ENCODE data around the gene PRKN. TPM values are rescaled to one million over a fixed set of nuclear protein-coding genes. Genes with fewer than 3 reads are reported as not detected.

Gene PRKN
- total and polyA plus RNA-seq, 2 experiments from 2014 or later: 0.10 to 0.84 TPM

GRCh38 chr6:162713974-162714780 lies 13.4 kb downstream of the PRKN start:
- no peaks in the 10 kb centered on the region for H3K27me3 ChIP-seq (ENCODE audit: insufficient read depth)
- H3K4me1 Mint-ChIP-seq: peaks cover 20% of the 10 kb centered on the region
- H3K27ac Mint-ChIP-seq: peak overlapping the region; percentile 79; the same call in 1 of the 2 replicates

More at GRCh38 chr6:162713974-162714780, 13.4 kb downstream of the PRKN start:
- H3K4me3 Mint-ChIP-seq: no peak overlapping the region
- Histone ChIP-seq H3K36me3 (ENCODE audit: insufficient read depth) (0 out of 2 replicates have a peak, but pooled peaks cover 2% of the 10 kb centered on the region), H3K9me2 (ENCODE audit: insufficient read depth) (no peaks in the 10 kb centered on the region), H3K4me1 (ENCODE audit: insufficient read depth) (peaks cover 19% of the 10 kb centered on the region), H3K27ac (ENCODE audit: low read depth) (peak overlapping the region; percentile 18; the same call in 1 of the 2 replicates), H4K20me1 (replicated peaks; ENCODE audit: insufficient read depth) (no peaks in the 10 kb centered on the region), H2AFZ (peak overlapping the region; percentile 9; the same call in 1 of the 2 replicates), H3K4me2 (no peak overlapping the region), H3K4me3 (no peak overlapping the region), H3F3A (replicated peaks; ENCODE audit: low read depth) (no peaks in the 10 kb centered on the region), H3K79me2 (replicated peaks; ENCODE audit: insufficient read depth) (no peaks in the 10 kb centered on the region)
- H3K36me3 Mint-ChIP-seq (ENCODE audit: low read depth): peaks cover 8% of the 10 kb centered on the region; the same call in 2 of the 3 replicates
- no peak for TF ChIP-seq EZH2phosphoT487 (IDR thresholded peaks at IDR 0.05; ENCODE audit: unreplicated experiment)
- TF ChIP-seq POLR2AphosphoS5 (IDR thresholded peaks at IDR 0.05; ENCODE audit: low read depth): no peak
- no peak for TF ChIP-seq ZNF331 (CRISPR knock-in tag; IDR thresholded peaks at IDR 0.05; ENCODE audit: low read depth)
- TF ChIP-seq REST (IDR thresholded peaks at IDR 0.05; ENCODE audit: unreplicated experiment): no peak
- no peak for TF ChIP-seq ETS1 (IDR thresholded peaks at IDR 0.05)
- TF ChIP-seq EZH2 (IDR thresholded peaks at IDR 0.05; ENCODE audit: low read depth, unreplicated experiment): no peak
- no peak for TF ChIP-seq CREB1 (CRISPR knock-in tag; IDR thresholded peaks at IDR 0.05; ENCODE audit: low read depth)
- TF ChIP-seq JUNB (IDR thresholded peaks at IDR 0.05; ENCODE audit: unreplicated experiment): no peak
- TF ChIP-seq ZNF114 (CRISPR knock-in tag; IDR thresholded peaks at IDR 0.05): no peak
- no peak for TF ChIP-seq NANOG (IDR thresholded peaks at IDR 0.05; ENCODE audit: borderline replicate concordance)
- no peak for TF ChIP-seq CTCF (conservative IDR thresholded peaks at IDR 0.05; ENCODE audit: low read depth in 2 of 2)
- TF ChIP-seq ZNF462 (CRISPR knock-in tag; IDR thresholded peaks at IDR 0.05): no peak
- no peak for TF ChIP-seq STAT1 (IDR thresholded peaks at IDR 0.05; ENCODE audit: unreplicated experiment)
- peak; percentile 21 for DNase-seq (ENCODE audit: low spot score)
- ATAC-seq: peak; percentile 58
- H3K27me3 Mint-ChIP-seq (ENCODE audit: insufficient read depth, low read depth, poor library complexity): peaks cover 5% of the 10 kb centered on the region
- H3K9me3 Mint-ChIP-seq: peaks cover 8% of the 10 kb centered on the region

Data from GM23338 (cell line).